Stimulated activated CD4-positive, alpha-beta T cell treated with anti-CD3 and anti-CD28 coated beads, Interleukin-12 subunit alpha, Interleukin-12 subunit beta, amount 100 ng/mL, for 4 hours (primary cell): ENCODE measurements around the gene PHOX2B.

Source experiments
- DNase-seq: peaks from one replicate; pipeline ENCODE4 v3.0.0-alpha.2; 2020

Gene PHOX2B

GRCh38 chr4:41709844-41710481 lies 38.6 kb downstream of the PHOX2B start:
- DNase-seq = no peak

GRCh38 chr4:41703785-41704184 lies 44.7 kb downstream of the PHOX2B start:
- DNase-seq = no peak

DNA sequence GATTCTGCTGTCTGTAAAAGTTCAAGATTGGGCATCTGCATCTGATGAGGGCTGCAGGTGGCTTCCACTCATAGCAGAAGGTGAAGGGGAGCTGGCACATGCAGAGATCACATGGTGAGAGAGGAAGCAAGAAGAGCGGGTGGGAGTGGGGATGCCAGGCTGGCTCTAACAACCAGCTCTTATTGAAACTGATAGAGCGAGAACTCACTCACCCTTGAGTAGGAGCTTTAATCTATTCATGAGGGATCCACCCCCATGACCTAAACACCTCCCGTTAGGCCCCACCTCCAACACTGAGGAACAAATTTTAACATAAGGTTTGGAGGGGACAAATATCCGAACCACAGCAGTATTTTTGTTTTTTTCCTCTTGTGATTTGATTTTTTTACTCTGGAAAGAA lies 45.8 kb downstream of the PHOX2B start:
- no peak for DNase-seq

DNA sequence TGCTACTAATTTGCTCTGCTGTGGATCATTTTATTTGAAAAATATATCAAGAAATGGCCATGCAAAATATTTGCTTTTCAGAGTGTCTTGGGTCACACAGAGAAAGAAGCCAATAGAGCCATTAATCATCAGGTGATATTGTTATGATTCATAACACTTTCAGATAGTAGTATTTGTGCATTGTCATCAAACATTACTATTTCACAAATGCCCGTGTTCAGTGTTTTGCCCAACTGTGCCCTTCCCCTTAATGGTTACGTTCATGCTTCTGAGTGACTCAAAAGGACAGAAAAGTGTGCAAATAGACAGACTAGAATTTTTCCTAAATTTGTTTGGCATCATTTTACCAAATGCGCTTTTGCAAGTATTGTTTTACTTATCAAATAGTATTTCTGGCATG lies 46.5 kb downstream of the PHOX2B start:
- DNase-seq = no peak

DNA sequence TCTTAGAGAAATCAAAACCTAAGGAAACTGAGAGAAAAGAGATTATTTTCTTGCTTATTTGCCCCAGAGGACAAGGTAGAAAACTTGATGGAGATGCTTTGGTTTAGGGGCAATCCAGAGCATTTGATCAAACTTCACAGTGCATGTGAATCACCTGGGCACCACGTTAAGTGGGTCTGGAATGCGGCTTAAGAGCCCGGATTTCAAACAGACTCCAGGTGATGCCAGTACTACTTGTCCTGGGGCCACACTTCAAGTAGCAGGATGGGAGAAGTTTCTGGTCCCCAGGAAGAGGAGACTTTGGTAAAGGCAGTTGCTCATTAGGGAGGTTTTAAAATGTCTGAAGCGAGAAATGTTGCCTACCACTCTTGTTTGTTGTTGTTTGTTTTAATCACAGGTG lies 51.8 kb downstream of the PHOX2B start:
- DNase-seq = no peak

DNA sequence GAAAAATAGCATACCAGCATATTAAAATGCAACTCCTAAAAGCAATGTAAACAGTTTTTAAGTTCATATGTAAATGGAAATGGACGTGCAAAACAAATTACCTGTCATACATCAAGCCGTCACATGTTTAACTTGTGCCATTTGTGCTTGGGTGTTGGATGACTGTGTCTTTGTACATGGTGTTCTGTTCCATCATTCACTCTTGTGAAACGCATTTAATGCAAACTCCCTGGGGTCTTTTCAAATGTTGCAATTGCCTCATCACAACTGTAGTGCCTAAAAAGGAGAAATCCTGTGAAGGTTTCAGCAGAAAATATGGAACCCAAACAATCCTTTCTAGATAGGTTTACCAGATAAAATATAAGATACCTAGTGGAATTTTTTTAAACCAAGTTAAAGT lies 52.4 kb downstream of the PHOX2B start:
- DNase-seq = no peak
